Heart right ventricle (tissue), 16 donors: ENCODE measurements around the gene CCAR1. TPM values are rescaled to one million over a fixed set of nuclear protein-coding genes. Genes with fewer than 3 reads are reported as not detected.

Experiments used
- ATAC-seq, 8 donors: fragments of 200-7000 bp; cut with Tn5 transposase; one replicate each; pipeline ENCODE4 v1.9.1; 2020; ENCODE audit warnings: mild to moderate bottlenecking in 8 of 8, moderate library complexity in 8 of 8, moderate number of reproducible peaks in 1 of 8
- DNase-seq, 2 donors: peaks; one replicate each; pipeline ENCODE4 v3.0.0-alpha.2; 2020
- H3K27ac ChIP-seq, 10 donors: fragments of 200-600 bp; sonication (generic) in 2 of 10; one replicate each; pipeline versions ENCODE4 v1.5.0 to v1.8.0; 2020 to 2022; ENCODE audit warnings: mild to moderate bottlenecking in 3 of 10
- H3K27me3 ChIP-seq, 7 donors: fragments of 200-600 bp; one replicate each; pipeline ENCODE4 v1.8.0; 2021 to 2022; ENCODE audit warnings: mild to moderate bottlenecking in 2 of 7
- H3K36me3 ChIP-seq, 9 donors: fragments of 200-600 bp; sonication (generic) in 1 of 9; one replicate each; pipeline versions ENCODE4 v1.5.0 to v1.8.0; 2020 to 2022; ENCODE audit warnings: mild to moderate bottlenecking in 2 of 9
- H3K4me1 ChIP-seq, 9 donors: fragments of 200-600 bp; sonication (generic) in 1 of 9; one replicate each; pipeline versions ENCODE4 v1.5.0 to v1.8.0; 2020 to 2022; ENCODE audit warnings: mild to moderate bottlenecking in 4 of 9
- H3K4me3 ChIP-seq, 10 donors: fragments of 200-600 bp; sonication (generic) in 2 of 10; one replicate each; pipeline versions ENCODE4 v1.5.0 to v1.8.0; 2020 to 2022; ENCODE audit warnings: mild to moderate bottlenecking in 7 of 10, moderate library complexity in 2 of 10
- H3K9me3 ChIP-seq, 11 donors: fragments of 200-600 bp in 10 of 11; sonication (generic) in 2 of 11; one replicate each; pipeline versions ENCODE4 v1.5.0 to v1.8.0; 2013 to 2022; ENCODE audit warnings: mild to moderate bottlenecking in 2 of 11, control low read depth in 1 of 11, moderate library complexity in 1 of 11
- CTCF ChIP-seq, 9 donors: fragments of 200-600 bp; sonication (generic) in 2 of 9; IDR thresholded peaks; one replicate each; pipeline versions ENCODE4 v1.5.0 to v1.8.0; 2021 to 2022; ENCODE audit warnings: antibody characterized with exemption in 9 of 9, mild to moderate bottlenecking in 5 of 9, moderate library complexity in 1 of 9
- WGBS, 2 donors: extraction: QIAGEN DNeasy Blood & Tissue Kit; methylation state at CpG; one replicate each; pipeline ENCODE4 v1.1.7; 2013; ENCODE audit warnings: inconsistent platforms in 1 of 2; 5-methylcytosine and 5-hydroxymethylcytosine counted together
- intact Hi-C, 10 donors: fragments of 100-400 bp; cut with DNase I; formaldehyde crosslinking; loops; one replicate each; pipeline versions ENCODE4 v1.11.1 to v1.14.2; 2022
- polyA plus RNA-seq, 2 donors: library from polyadenylated mRNA; stranded (reverse); fragments of 200-250 nt; gene quantifications; one replicate each; pipeline ENCODE4 v1.2.3, GENCODE V29; 2013
- total RNA-seq, 10 donors: library from RNA; stranded (reverse); fragmentation: NEBNext Ultra II Directional in 3 of 10; extraction: Animal tissue kit (Norgen Biotek cat#: 25700) in 3 of 10; gene quantifications; one replicate each; pipeline versions ENCODE4 v1.2.1 to v1.2.4, GENCODE V29; 2021 to 2023
- donor health status: Arrhythmogenic right ventricular cardiomyopathy.
- donor health status: ischemic (EF 13 %, LVEDD 7.1; RV severe dilation, severe dysfunction).
- donor health status: healthy with polysubstance abuse.
- donor health status: DM: no; HTN: yes; CAD: no.
- donor health status: DM: no; HTN: no; CAD: no.
- donor health status: ischemic (EF 25% LVEDD 6.9; RV normal size, moderate dysfunction).
- donor health status: ischemic (EF 25% LVEDD 5.7; RV mildly dilated, moderate dysfunction).
- donor health status: healthy.
- donor health status: DM: yes; HTN: yes; CAD: no.
- donor health status: Ischemic cardiomyopathy.
- donor health status: ischemic (EF 35%, LVEDD 5.7; RV mildly dilated, moderate dysfunction).
- donor health status: nonischemic (EF 11% LVEDD 7.7; RV severe dilation, severe dysfunction).
- donor health status: DM: yes; HTN: yes; CAD: no.
- donor health status: PGD.
- donor health status: ischemic (EF 29% LVEDD 5.4; RV normal size, mild dysfunction).
- donor health status: nonischemic (EF 23%, LVEDD 6.1; RV moderate dilation, normal function).

CCAR1 gene
- total and polyA plus RNA-seq, 12 donors = 23.5 to 62.3 (median 30.5) TPM

GRCh38 chr10:68790476-68790875 is 69.4 kb downstream of the CCAR1 start:
- peaks cover 0 to 100% (median 69%) of the 10 kb centered on the region in 9 donors for H3K36me3 ChIP-seq
- H3K4me3 ChIP-seq = no peak overlapping the region
- 96 to 97% methylated on average over 10 of the region's 10 CpGs for WGBS, 2 donors
- intact Hi-C loops = loop anchor here in 6 of 10 donors (5.0 to 10.0 kb wide), 4 partner anchors 94 to 107 kb away; no protein-coding TSS in a partner anchor
- no peak for TF ChIP-seq CTCF (IDR thresholded peaks at IDR 0.05)
- DNase-seq (no peak), ATAC-seq (no peak)
- no peak overlapping the region for H3K27ac ChIP-seq
- no peaks in the 10 kb centered on the region for H3K4me1 ChIP-seq
- no peaks in the 10 kb centered on the region for H3K9me3 ChIP-seq
- H3K27me3 ChIP-seq = no peaks in the 10 kb centered on the region

DNA sequence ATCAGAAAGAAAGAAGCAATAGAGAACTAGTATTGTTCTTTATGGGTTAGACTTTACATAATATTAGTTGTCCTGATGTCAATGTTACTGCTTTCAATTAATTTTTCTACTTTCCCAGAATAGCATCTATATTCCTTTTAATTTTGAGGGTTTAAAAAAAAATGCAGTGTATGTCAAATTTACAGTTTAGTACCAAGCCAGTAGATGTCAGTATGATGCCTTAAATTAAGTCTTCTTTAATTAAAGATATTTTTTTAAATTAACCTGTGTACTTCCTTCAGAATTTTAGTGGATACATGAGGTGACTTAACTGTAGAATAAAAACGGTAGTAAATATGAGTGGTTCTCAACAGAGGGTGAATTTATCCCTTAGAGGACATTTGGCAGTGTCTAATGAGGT is 71.1 kb downstream of the CCAR1 start:
- no peaks in the 10 kb centered on the region for H3K27me3 ChIP-seq
- no peak overlapping the region for H3K27ac ChIP-seq
- no peak for DNase-seq
- 67 to 79% methylated on average over 1 of the region's 1 CpG for WGBS, 2 donors
- intact Hi-C loops = loop anchor here in 6 of 10 donors (5.0 to 10.0 kb wide), 4 partner anchors 93 to 105 kb away; no protein-coding TSS in a partner anchor
- H3K36me3 ChIP-seq = peaks cover 0 to 100% (median 53%) of the 10 kb centered on the region in 9 donors
- no peaks in the 10 kb centered on the region for H3K4me1 ChIP-seq
- no peaks in the 10 kb centered on the region for H3K9me3 ChIP-seq
- H3K4me3 ChIP-seq = no peak overlapping the region
- no peak for ATAC-seq
- peak in 6 of 9 donors; percentile 16 to 36 (median 24) for TF ChIP-seq CTCF (IDR thresholded peaks at IDR 0.05)

GRCh38 chr10:68795886-68796532 is 75.0 kb downstream of the CCAR1 start:
- no peaks in the 10 kb centered on the region for H3K27me3 ChIP-seq
- 95 to 99% methylated on average over 4 of the region's 4 CpGs for WGBS, 2 donors
- intact Hi-C loops = loop anchor here in 3 of 10 donors (10.0 kb wide), 2 partner anchors 89 to 99 kb away; no protein-coding TSS in a partner anchor
- DNase-seq (no peak), ATAC-seq (no peak)
- H3K27ac ChIP-seq = no peak overlapping the region
- no peaks in the 10 kb centered on the region for H3K4me1 ChIP-seq
- TF ChIP-seq CTCF (IDR thresholded peaks at IDR 0.05) = no peak
- peaks cover 0 to 69% (median 16%) of the 10 kb centered on the region in 9 donors for H3K36me3 ChIP-seq
- H3K9me3 ChIP-seq = no peaks in the 10 kb centered on the region
- H3K4me3 ChIP-seq = no peak overlapping the region

DNA sequence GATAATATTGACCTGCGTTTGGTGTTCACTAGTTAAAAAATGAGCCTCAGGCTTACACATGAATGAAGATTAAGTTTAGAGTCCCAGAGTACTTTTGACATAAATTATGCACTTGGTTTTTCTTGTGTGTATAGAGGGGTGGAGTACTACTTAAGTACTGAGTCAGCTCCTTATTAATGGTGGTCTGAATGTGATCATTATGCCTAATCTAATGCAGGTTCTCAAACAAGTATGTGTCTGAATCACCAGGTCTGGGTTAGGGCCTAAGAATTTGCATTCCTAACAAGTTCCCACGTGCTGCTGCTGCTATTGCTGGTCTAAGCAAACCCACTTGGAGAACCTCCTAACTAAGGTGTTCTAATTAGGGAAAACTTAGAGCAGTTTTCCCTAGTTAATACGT is 75.6 kb downstream of the CCAR1 start:
- DNase-seq = no peak
- no peak overlapping the region for H3K4me3 ChIP-seq
- H3K27me3 ChIP-seq = no peaks in the 10 kb centered on the region
- H3K9me3 ChIP-seq = no peaks in the 10 kb centered on the region
- H3K36me3 ChIP-seq = peaks cover 0 to 63% (median 10%) of the 10 kb centered on the region in 9 donors
- no peak for ATAC-seq
- H3K27ac ChIP-seq = no peak overlapping the region
- H3K4me1 ChIP-seq = no peaks in the 10 kb centered on the region
- 89 to 94% methylated on average over 3 of the region's 3 CpGs for WGBS, 2 donors
- intact Hi-C loops = loop anchor here in 3 of 10 donors (10.0 kb wide), 2 partner anchors 88 to 98 kb away; no protein-coding TSS in a partner anchor
- TF ChIP-seq CTCF (IDR thresholded peaks at IDR 0.05) = no peak
